ENCODE data around the gene C3orf52.
A peak's percentile ranks its signal among the peaks of the same experiment; 100 is the strongest.

DNA sequence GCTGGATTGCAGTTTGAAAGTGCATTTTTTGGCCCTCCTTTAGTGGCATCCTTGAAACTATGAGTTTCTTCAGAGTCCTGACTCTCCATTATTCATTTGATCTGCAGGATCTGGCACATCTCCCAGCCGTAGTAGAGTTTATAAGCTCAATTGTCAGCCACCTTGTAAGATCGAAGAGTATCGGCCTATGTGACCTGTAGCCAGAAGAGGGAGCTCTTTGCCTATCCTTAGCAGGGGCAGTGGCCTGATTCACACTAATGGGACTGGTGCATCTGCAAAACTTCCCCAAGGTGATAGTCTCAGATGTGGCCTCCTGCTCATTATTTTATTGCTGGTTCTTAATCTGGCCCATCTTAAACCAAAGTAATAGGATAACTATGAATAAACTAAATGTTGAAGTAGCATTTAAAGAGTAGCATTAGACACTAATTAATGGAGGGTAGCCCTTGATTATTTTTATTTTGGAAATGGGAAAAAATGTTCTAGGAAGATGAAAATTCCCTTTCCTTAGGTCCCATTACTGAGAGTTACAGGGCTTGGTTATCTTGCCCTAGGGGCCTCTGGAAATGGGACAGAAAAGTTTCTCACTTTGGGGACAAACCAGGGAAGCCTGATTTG is 25.7 kb downstream of the C3orf52 start:
- TF ChIP-seq, protein P1, sequence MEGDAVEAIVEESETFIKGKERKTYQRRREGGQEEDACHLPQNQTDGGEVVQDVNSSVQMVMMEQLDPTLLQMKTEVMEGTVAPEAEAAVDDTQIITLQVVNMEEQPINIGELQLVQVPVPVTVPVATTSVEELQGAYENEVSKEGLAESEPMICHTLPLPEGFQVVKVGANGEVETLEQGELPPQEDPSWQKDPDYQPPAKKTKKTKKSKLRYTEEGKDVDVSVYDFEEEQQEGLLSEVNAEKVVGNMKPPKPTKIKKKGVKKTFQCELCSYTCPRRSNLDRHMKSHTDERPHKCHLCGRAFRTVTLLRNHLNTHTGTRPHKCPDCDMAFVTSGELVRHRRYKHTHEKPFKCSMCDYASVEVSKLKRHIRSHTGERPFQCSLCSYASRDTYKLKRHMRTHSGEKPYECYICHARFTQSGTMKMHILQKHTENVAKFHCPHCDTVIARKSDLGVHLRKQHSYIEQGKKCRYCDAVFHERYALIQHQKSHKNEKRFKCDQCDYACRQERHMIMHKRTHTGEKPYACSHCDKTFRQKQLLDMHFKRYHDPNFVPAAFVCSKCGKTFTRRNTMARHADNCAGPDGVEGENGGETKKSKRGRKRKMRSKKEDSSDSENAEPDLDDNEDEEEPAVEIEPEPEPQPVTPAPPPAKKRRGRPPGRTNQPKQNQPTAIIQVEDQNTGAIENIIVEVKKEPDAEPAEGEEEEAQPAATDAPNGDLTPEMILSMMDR (IDR thresholded peaks at IDR 0.05): peak; percentile 86
- TF ChIP-seq, protein P2, sequence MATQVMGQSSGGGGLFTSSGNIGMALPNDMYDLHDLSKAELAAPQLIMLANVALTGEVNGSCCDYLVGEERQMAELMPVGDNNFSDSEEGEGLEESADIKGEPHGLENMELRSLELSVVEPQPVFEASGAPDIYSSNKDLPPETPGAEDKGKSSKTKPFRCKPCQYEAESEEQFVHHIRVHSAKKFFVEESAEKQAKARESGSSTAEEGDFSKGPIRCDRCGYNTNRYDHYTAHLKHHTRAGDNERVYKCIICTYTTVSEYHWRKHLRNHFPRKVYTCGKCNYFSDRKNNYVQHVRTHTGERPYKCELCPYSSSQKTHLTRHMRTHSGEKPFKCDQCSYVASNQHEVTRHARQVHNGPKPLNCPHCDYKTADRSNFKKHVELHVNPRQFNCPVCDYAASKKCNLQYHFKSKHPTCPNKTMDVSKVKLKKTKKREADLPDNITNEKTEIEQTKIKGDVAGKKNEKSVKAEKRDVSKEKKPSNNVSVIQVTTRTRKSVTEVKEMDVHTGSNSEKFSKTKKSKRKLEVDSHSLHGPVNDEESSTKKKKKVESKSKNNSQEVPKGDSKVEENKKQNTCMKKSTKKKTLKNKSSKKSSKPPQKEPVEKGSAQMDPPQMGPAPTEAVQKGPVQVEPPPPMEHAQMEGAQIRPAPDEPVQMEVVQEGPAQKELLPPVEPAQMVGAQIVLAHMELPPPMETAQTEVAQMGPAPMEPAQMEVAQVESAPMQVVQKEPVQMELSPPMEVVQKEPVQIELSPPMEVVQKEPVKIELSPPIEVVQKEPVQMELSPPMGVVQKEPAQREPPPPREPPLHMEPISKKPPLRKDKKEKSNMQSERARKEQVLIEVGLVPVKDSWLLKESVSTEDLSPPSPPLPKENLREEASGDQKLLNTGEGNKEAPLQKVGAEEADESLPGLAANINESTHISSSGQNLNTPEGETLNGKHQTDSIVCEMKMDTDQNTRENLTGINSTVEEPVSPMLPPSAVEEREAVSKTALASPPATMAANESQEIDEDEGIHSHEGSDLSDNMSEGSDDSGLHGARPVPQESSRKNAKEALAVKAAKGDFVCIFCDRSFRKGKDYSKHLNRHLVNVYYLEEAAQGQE (IDR thresholded peaks at IDR 0.05; ENCODE audit: insufficient read depth in 1 of 2, low read depth in 2 of 2, low read length in 1 of 2): no peak

Data from Panc1 (cell line).